ENCODE measurements around the gene CHPF.
A peak's percentile ranks its signal among the peaks of the same experiment; 100 is the strongest.

CHPF gene

GRCh38 chr2:219531639-219532377, 11.8 kb downstream of the CHPF start:
- no peak for ATAC-seq
- no peak for DNase-seq

GRCh38 chr2:219530048-219530963, 13.3 kb downstream of the CHPF start:
- DNase-seq (peak; percentile 91), ATAC-seq (peak; percentile 87)

DNA sequence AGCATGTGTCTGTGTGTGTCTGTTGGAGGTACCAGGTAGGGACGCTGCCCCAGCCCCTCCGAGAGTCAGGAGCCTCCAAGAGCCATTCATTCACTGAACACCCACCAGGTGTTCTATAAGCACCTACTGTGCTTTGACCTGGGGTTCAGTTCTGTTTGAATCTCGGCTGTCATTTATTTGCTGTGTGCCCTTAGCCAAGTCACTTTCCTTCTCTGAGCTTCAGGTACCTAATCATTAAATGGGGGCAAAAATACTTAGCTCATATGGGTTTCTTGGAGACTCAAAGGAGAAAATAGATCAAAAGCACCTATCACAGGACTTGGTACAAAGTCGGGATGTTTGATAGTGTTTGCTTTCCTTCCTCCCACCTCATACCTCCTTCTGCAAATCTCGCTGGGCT, 16.1 kb downstream of the CHPF start:
- ATAC-seq = no peak
- no peak for DNase-seq

GRCh38 chr2:219527076-219527394, 16.6 kb downstream of the CHPF start:
- ATAC-seq (no peak), DNase-seq (no peak)

DNA sequence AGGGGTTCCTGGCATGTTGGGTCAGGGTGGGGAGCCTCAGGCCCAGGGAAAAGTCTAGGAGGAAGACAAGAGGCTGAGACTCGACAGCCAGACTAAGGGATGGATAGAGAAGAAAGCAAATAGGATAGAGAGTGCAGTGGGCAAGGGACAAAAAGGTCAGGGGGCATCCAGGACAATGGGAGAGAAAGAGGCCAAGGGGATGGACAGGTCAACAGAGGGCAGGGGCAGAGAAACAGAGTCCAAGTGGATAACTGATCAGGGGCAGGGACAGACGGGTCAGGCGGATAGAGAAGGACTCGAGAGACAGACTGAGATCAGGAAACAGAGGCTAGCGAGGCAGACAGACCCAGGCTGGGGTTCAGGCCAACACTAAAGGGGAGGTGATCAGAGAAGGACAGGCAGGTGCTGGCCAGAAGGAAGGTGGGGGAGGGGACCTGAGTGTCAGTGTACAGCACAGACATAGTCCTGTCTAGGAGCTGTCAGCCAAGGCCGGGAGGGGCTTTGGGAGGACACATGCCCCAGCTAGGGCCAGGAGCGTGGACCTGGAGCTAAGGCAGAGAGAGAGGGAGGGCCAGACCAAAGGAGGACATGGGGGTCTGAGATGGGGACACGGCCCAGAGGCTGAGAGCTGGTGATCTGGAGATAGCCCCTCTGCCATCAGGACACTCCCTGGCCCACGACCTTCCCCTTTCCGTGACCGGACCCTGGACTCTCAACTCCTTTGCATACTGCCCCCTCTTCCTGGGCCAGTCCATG, 17.1 kb downstream of the CHPF start:
- no peak for ATAC-seq
- no peak for DNase-seq

- no peak for ATAC-seq
- no peak for DNase-seq
Observed at GRCh38 chr2:219525533-219526232, 17.9 kb downstream of the CHPF start.

DNA sequence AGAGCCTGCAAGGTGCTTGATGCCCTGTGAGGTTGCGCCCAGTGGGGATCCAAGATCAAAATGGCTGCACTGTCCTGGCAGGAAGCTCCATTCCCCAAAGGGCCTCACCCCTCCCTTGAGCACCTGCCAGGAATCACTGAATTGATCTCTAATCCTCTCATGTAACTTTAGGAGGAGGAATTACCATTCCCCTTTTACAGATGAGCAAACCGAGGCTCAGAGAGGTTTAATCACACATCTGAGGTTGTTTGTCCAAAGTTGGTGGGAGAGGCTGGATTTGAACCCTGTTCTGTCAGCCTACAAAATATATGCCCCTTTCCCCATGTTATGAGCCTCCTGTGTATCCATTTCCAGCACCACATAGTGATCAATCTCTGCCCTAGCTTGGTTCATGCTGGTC, 18.8 kb downstream of the CHPF start:
- DNase-seq (no peak), ATAC-seq (no peak)

DNA sequence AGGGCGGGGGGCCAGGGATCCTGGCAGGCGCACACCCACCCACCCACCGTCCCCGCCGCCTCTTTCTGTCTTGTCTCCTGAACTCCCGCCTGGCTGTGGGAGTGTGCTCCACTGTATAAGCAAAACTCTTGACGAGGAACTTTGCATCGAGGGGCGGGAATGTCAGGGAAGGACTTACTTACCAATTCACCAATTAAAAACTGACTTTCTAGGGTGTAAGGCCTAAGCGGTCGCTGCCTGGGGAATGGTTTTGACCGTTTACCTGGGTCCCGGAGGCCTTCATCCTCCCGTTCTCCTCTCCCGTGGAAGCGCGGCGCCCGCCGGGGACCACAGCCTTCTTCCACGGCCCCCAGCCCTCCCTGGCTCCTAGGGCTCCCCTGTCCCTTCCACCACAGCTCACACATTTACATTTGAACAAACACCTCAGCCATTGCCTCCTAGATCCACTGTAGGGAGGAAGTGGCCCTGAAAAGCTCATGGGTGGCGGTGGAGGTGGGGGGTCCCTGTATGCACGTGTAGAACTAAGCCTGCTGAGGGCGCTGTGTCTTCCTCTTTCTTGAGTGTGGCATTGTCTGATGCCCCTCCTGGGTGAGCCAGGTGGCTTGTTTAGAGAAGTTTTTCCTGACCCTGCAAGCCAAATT, 20.5 kb downstream of the CHPF start:
- DNase-seq (no peak), ATAC-seq (no peak)

DNA sequence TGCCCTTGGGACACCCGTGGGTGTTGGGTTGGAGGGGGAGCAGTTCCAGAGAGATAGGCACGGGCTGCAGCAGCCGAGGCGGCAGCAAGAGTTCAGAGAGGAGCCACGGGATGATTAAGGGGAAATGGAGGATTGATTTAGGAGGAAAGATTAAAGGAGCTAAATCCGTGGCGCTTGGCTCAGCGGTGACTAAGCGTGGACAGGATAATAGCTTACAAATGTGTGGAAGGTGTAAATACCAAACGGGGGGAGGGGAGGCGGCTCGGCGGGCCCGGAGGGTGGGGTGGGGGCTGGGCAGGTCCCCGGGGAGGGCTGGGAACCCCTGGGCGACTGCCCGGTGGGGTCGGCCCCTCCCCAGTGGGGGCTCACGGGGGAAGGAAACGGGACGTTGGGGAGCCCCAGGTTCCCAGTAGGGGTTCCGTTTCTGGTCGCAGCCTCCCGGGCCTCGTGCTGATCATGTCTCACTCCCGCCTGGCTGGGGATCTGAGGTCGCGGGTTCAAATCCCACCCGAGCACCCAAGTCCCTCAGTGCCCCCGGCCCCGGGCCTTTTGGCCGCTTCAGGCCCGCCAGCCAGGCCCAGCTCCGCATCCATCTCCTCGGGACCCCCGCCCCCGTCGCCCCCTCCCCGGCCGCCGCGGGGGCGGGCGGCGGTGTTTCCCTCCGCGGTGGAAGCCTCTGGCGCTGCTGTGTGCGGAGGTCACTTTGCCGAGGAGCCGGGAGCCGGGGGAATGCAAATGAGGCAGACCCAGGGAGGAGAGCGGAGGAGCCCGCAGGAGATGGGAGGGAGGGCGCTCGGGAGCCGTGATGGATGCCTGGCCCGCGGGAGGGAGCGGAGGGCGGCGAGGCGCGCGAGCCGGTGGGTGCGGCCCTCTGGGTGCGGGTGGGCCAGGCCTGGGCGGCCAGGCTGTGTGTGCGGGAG, 21.2 kb downstream of the CHPF start:
- DNase-seq (no peak), ATAC-seq (no peak)

GRCh38 chr2:219521066-219521880, 22.3 kb downstream of the CHPF start:
- no peak for DNase-seq
- ATAC-seq = no peak

DNA sequence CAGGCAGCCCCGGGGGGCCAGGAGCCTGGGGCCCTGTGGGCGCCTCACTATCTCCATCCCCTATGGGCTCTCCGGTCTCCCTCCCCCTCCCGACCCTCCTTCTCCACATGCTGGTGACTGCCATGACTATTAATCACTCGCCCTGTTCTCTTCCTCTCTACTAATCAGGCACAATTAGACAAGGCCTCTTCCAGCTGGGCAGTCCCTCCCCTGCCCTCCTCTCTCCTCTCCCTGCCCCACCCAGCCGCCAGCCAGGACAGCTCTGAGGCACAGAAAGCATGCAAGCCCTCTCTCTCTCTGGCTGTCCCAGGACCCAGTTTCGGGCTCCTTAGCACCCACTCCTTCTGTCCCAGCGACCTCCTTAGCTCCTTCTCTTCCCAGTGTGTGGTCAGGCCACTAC, 23.5 kb downstream of the CHPF start:
- DNase-seq (no peak), ATAC-seq (no peak)

GRCh38 chr2:219519526-219519916, 24.1 kb downstream of the CHPF start:
- DNase-seq (no peak), ATAC-seq (no peak)

- DNase-seq = no peak
Observed at GRCh38 chr2:219517954-219518778, 25.4 kb downstream of the CHPF start.

DNA sequence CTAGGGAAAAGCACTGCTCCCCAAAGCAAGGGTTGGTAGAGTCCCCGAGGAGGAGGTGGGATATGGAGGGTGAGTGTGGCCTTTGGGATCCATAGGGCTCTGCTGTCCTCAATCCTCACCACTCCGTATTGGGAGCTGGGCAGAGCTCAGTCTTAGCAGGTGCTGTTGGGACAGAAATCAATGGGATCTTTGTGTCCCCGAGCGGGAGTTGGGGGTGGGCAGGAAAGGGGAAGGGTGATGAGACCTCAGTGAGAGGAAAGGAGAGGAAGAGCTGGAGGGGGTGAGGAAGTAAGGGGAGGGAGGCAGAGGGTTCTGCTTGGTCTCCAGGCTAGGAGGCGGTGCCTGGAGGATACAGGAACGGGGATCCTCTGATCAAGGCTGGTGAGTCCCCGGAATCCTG, 26.7 kb downstream of the CHPF start:
- ATAC-seq (no peak), DNase-seq (no peak)

More at GRCh38 chr2:219517954-219518778, 25.4 kb downstream of the CHPF start:
- ATAC-seq = no peak

GRCh38 chr2:219515874-219516629, 27.6 kb downstream of the CHPF start:
- DNase-seq (no peak), ATAC-seq (no peak)

DNA sequence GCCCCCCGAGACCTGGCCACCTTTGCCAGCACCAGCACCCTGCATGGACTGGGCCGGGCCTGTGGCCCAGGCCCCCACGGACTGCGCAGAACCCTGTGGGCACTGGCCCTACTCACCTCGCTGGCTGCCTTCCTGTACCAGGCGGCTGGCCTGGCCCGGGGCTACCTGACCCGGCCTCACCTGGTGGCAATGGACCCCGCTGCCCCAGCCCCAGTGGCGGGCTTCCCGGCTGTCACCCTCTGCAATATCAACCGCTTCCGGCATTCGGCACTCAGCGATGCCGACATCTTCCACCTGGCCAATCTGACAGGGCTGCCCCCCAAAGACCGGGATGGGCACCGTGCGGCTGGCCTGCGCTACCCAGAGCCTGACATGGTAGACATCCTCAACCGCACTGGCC, 28.8 kb downstream of the CHPF start:
- ATAC-seq (no peak), DNase-seq (no peak)

DNA sequence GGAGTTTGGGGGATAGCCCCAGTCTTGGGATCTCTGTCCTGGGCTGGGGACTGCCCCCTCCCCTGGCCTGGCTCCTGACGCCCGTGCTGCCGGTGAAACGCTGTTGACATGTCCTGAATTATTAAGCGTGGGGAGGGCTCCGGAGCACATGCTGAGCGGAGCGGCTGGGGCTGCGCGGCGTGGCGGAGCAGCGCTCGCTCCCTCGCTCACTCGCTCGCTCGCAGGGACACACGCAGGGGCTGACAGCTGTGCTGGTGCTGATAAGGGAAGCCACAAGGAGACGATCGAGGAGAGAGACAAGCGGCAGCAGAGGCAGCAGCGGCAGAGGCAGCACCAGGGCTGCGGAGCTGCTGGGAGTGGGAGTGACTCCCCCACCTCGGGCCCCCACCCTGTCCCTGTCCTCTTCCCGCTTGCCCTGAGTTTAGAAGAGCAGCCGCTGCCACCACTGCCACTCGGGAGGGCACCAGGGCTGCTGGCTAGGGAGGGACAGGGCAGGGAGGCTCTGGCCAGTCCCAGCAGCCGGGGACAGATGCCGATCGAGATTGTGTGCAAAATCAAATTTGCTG, 29.3 kb downstream of the CHPF start, which contains the start of gene ASIC4:
Gene ASIC4, plus strand, starts transcription at position 287 of the 566 bp plus-strand sequence. Its CDS starts 243 bp downstream, at position 530.
- ATAC-seq (no peak), DNase-seq (no peak)

DNA sequence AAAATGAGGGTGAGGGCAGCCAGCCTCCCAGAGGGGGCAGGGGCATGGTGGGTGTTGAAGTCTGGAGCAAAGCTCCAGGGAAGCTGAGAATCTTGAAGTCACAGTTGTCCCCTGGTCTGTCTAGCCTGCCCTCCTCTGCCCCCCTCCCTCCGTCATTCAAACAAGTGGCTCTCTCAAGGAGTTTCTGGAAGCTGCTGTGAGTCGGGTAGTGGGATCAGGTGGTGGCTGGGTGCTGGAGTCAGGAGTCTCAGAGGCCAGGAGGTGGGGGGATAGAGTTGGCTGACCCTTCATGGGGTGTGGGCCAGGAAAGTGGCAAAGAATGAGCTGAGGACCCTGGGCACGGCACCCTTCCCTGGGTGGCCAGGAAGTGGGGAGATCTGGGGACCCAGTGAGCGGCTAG, 29.8 kb downstream of the CHPF start:
- no peak for DNase-seq
- no peak for ATAC-seq
